Stimulated activated naive CD4-positive, alpha-beta T cell treated with Interleukin-2 at 50 U/mL for 16 hours (primary cell): Measurements from ENCODE around the gene KRTAP10-3.
"Not testable (repeated sequence)": the region's sequence is repeated elsewhere in the genome, so short reads cannot be mapped to it uniquely, and the experiment has no call there.

Source experiments
- DNase-seq: peaks from one replicate; lab custom pipeline; 2025; lab: John Stamatoyannopoulos, UW

Gene KRTAP10-3

GRCh38 chr21:44590311-44590721 is 31.7 kb upstream of the KRTAP10-3 start:
- no peak for DNase-seq

GRCh38 chr21:44589586-44590305 is 31.2 kb upstream of the KRTAP10-3 start:
- DNase-seq, result no peak

GRCh38 chr21:44589094-44589493 is 30.5 kb upstream of the KRTAP10-3 start:
- DNase-seq, result no peak

- DNase-seq, result no peak
Measured at GRCh38 chr21:44585892-44586291, 27.3 kb upstream of the KRTAP10-3 start.

- peak; percentile 4 for DNase-seq
Measured at GRCh38 chr21:44583800-44584147, 25.2 kb upstream of the KRTAP10-3 start.

GRCh38 chr21:44583089-44583799 is 24.6 kb upstream of the KRTAP10-3 start:
- no peak for DNase-seq

- no peak for DNase-seq
Measured at GRCh38 chr21:44582055-44582454, 23.5 kb upstream of the KRTAP10-3 start.

- no peak for DNase-seq
Measured at GRCh38 chr21:44581158-44581557, 22.6 kb upstream of the KRTAP10-3 start.

GRCh38 chr21:44580231-44580821 is 21.7 kb upstream of the KRTAP10-3 start, which contains the start of gene KRTAP10-5:
Gene KRTAP10-5, minus strand, starts transcription at chr21:44580604. Its CDS starts 26 bp downstream, at chr21:44580578.
- DNase-seq, result not testable (repeated sequence)

- DNase-seq, result no peak
Measured at GRCh38 chr21:44579833-44580144, 21.2 kb upstream of the KRTAP10-3 start.

- DNase-seq, result no peak
Measured at GRCh38 chr21:44579056-44579832, 20.6 kb upstream of the KRTAP10-3 start.

- no peak for DNase-seq
Measured at GRCh38 chr21:44578371-44579055, 19.9 kb upstream of the KRTAP10-3 start.

GRCh38 chr21:44576025-44576420 is 17.4 kb upstream of the KRTAP10-3 start:
- DNase-seq, result no peak

- no peak for DNase-seq
Measured at GRCh38 chr21:44575307-44576024, 16.9 kb upstream of the KRTAP10-3 start.

GRCh38 chr21:44574457-44575306 is 16.1 kb upstream of the KRTAP10-3 start:
- DNase-seq, result no peak

- not testable (repeated sequence) for DNase-seq
Measured at GRCh38 chr21:44573630-44574456, 15.2 kb upstream of the KRTAP10-3 start, which contains the start of gene KRTAP10-4. Gene KRTAP10-4, plus strand, starts transcription at chr21:44573729. Its CDS starts 30 bp downstream, at chr21:44573759.

GRCh38 chr21:44572959-44573583 is 14.5 kb upstream of the KRTAP10-3 start:
- no peak for DNase-seq

- no peak for DNase-seq
Measured at GRCh38 chr21:44571844-44572782, 13.5 kb upstream of the KRTAP10-3 start.
